Neuronal stem cell (in vitro differentiated cells): Measurements from ENCODE around the gene PLAAT5.

Experiments used
- DNase-seq: peaks from one replicate; pipeline ENCODE4 v3.0.0-alpha.2; 2013; ENCODE audit warnings: low spot score
- H2AFZ ChIP-seq: one replicate; pipeline ENCODE4 v1.6.1; 2013; ENCODE audit warnings: mild to moderate bottlenecking, low read length, inconsistent platforms
- H2AK5ac ChIP-seq: 2 replicates; pipeline ENCODE4 v1.6.1; 2013; ENCODE audit warnings: low read depth, mild to moderate bottlenecking, inconsistent platforms, low read length, moderate library complexity, mixed read lengths
- H2BK120ac ChIP-seq: 2 replicates; pipeline ENCODE4 v1.6.1; 2013; ENCODE audit warnings: low read depth, mild to moderate bottlenecking, inconsistent platforms, low read length, moderate library complexity, mixed read lengths
- H2BK12ac ChIP-seq: one replicate; pipeline ENCODE4 v1.6.1; 2013; ENCODE audit warnings: low read length, inconsistent platforms
- H2BK15ac ChIP-seq: 2 replicates; pipeline ENCODE4 v1.6.1; 2013; ENCODE audit warnings: mild to moderate bottlenecking, low read length, inconsistent platforms, mixed read lengths
- H2BK5ac ChIP-seq: one replicate; pipeline ENCODE4 v1.6.1; 2013; ENCODE audit warnings: inconsistent platforms, mild to moderate bottlenecking, low read length, moderate library complexity
- H3K14ac ChIP-seq: one replicate; pipeline ENCODE4 v1.6.1; 2013; ENCODE audit warnings: low read length, inconsistent platforms
- H3K18ac ChIP-seq: 2 replicates; pipeline ENCODE4 v1.6.1; 2013; ENCODE audit warnings: low read length, inconsistent platforms
- H3K23ac ChIP-seq: 2 replicates; pipeline ENCODE4 v1.6.1; 2013; ENCODE audit warnings: low read depth, mild to moderate bottlenecking, mixed read lengths, low read length, inconsistent platforms; ENCODE audit not compliant: poor library complexity
- H3K27ac ChIP-seq: replicated peaks from 3 replicates; pipeline ENCODE4 v1.5.1; 2013; ENCODE audit warnings: low read length, inconsistent platforms
- H3K27me3 ChIP-seq, 3 experiments: 2 replicates each; pipeline ENCODE4 v1.6.1; 2013; ENCODE audit warnings: low read length in 3 of 3, mild to moderate bottlenecking in 2 of 3, inconsistent platforms in 1 of 3, low read depth in 1 of 3, mixed read lengths in 1 of 3, moderate library complexity in 1 of 3; ENCODE audit not compliant: control insufficient read depth in 3 of 3, insufficient read depth in 3 of 3
- H3K36me3 ChIP-seq, 2 donors: replicated peaks in 1 of 2; 2 replicates each; pipeline ENCODE4 v1.6.1; 2013; ENCODE audit warnings: low read length in 2 of 2; ENCODE audit not compliant: control insufficient read depth in 2 of 2, insufficient read depth in 2 of 2
- H3K4ac ChIP-seq: 2 replicates; pipeline ENCODE4 v1.6.1; 2013; ENCODE audit warnings: inconsistent platforms, mild to moderate bottlenecking, low read length, moderate library complexity
- H3K4me1 ChIP-seq, 2 donors: 1 replicate in 1 of 2; 2 replicates in 1 of 2; pipeline ENCODE4 v1.6.1; 2013; ENCODE audit warnings: low read length in 2 of 2, low read depth in 1 of 2; ENCODE audit not compliant: control insufficient read depth in 2 of 2, insufficient read depth in 1 of 2
- H3K4me2 ChIP-seq: one replicate; pipeline ENCODE4 v1.6.1; 2013; ENCODE audit warnings: mild to moderate bottlenecking, low read length, inconsistent platforms; ENCODE audit not compliant: insufficient read depth, poor library complexity, severe bottlenecking
- H3K4me3 ChIP-seq, 2 donors: 2 replicates each; pipeline ENCODE4 v1.5.1; 2013; ENCODE audit warnings: low read length in 2 of 2, mild to moderate bottlenecking in 2 of 2, inconsistent platforms in 1 of 2, moderate library complexity in 1 of 2
- H3K79me1 ChIP-seq: one replicate; pipeline ENCODE4 v1.6.1; 2013; ENCODE audit warnings: low read depth, mild to moderate bottlenecking, inconsistent platforms, low read length, moderate library complexity
- H3K9ac ChIP-seq: one replicate; pipeline ENCODE4 v1.6.1; 2013; ENCODE audit warnings: mild to moderate bottlenecking, low read depth, low read length, inconsistent platforms; ENCODE audit not compliant: poor library complexity
- H3K9me3 ChIP-seq, 2 donors: replicated peaks in 1 of 2; 2 replicates each; pipeline versions ENCODE3 to v1.6.1; 2013; ENCODE audit warnings: low read length in 2 of 2, mild to moderate bottlenecking in 2 of 2, inconsistent platforms in 1 of 2, low read depth in 1 of 2, mixed read lengths in 1 of 2, moderate library complexity in 1 of 2; ENCODE audit not compliant: control insufficient read depth in 2 of 2, insufficient read depth in 1 of 2
- H4K8ac ChIP-seq: one replicate; pipeline ENCODE4 v1.6.1; 2013; ENCODE audit warnings: low read depth, mild to moderate bottlenecking, inconsistent platforms, low read length, moderate library complexity
- H4K91ac ChIP-seq: one replicate; pipeline ENCODE4 v1.6.1; 2013; ENCODE audit warnings: low read length, low read depth, mild to moderate bottlenecking, inconsistent platforms; ENCODE audit not compliant: poor library complexity
- WGBS, 2 donors: extraction: QIAGEN DNeasy Blood & Tissue Kit; methylation state at CpG; one replicate each; pipeline ENCODE4 v1.1.7; 2013; ENCODE audit warnings: missing lambda C conversion rate in 2 of 2, mixed read lengths in 1 of 2; ENCODE audit not compliant: insufficient read length in 2 of 2, insufficient replicate concordance in 1 of 2; ENCODE audit errors: extremely low coverage in 2 of 2; 5-methylcytosine and 5-hydroxymethylcytosine counted together

Gene PLAAT5

DNA sequence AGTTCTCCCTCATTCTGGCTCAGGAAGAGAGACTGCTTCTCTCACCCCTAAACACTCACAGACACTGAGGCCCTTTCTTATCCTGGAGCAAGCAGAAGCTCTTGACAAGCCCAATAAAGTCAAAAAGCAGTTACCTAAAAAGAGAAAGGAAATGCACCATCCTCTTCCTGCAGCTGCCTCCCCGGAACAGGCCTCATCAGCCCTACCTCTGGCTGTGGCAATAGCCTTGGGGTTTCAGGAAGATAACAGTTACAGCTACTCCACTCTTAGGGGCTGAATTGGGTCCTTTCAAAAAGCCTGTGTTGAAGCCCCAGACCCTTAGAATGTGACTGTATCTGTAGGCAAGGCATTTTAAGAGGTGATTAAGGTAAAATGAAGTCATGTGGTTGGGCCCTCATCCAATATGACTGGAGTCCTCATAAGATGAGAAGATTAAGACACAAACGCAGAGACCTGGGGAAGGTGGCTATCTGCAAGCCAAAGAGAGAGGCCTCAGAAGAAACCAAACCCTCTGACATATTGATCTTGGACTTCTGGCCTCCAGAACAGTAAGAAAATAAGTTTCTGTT, 11.4 kb upstream of the PLAAT5 start:
- Histone ChIP-seq H2BK120ac (no peak overlapping the region), H3K79me1 (no peaks in the 10 kb centered on the region), H3K4ac (no peak overlapping the region), H4K91ac (no peak overlapping the region), H4K8ac (no peak overlapping the region), H3K36me3 (no peaks in the 10 kb centered on the region), H3K9me3 (no peaks in the 10 kb centered on the region), H2AFZ (no peak overlapping the region), H3K27me3 (no peaks in the 10 kb centered on the region), H3K4me3 (no peak overlapping the region), H3K14ac (no peak overlapping the region), H2AK5ac (no peak overlapping the region), H2BK5ac (no peak overlapping the region), H2BK15ac (no peak overlapping the region), H3K23ac (no peak overlapping the region), H3K27ac (no peak overlapping the region), H2BK12ac (no peak overlapping the region), H3K9ac (no peak overlapping the region), H3K4me2 (no peak overlapping the region), H3K18ac (no peak overlapping the region), H3K4me1 (no peaks in the 10 kb centered on the region)
- no peak for DNase-seq
- WGBS, 2 donors: no CpG with 5 or more reads among the region's 2 CpGs

DNA sequence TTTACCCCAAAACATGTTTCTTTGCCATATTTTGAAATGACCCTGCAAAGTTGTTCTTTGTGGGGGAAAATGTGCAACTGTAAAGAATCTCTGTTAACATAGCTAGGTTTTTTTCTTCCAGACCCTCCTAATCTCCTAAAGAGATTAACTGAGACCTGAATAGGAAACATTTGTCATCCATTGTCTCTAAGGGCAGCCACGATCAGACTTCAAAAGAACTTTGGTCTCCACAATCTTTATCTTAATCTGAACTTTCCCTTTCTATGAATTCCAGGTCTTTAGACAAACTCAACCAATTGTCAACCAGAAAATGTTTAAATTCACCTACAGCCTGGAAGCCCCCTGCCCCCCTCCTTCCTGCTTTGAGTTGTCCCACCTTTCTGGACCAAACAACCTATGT, 10.3 kb upstream of the PLAAT5 start:
- Histone ChIP-seq H3K36me3 (no peaks in the 10 kb centered on the region), H2AFZ (no peak overlapping the region)
- WGBS, 2 donors: no CpG with 5 or more reads among the region's 1 CpG

DNA sequence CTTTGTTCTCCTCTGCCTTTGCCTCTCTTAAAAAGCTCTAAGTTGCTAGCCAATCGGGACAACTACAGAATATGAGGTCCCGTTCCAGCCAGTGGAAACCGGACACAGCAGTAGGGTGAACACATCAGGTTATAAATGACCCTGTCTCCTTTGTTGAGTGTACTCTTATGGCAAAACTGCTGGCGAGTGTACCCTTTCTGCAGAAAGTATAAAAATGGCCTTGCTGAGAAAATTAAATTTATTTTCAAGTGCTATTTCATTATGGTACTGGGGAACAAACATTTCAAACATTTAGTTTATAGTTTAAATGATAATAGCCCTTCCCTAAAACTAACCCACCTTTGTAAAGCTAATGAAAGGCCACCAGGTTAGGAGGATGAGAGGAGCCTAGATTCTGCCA, 8.9 kb upstream of the PLAAT5 start:
- DNase-seq: no peak
- H3K23ac ChIP-seq: no peak overlapping the region
- H2BK5ac ChIP-seq: no peak overlapping the region
- H2BK12ac ChIP-seq: no peak overlapping the region
- no peak overlapping the region for H3K14ac ChIP-seq
- H3K4ac ChIP-seq: no peak overlapping the region
- H3K79me1 ChIP-seq: no peaks in the 10 kb centered on the region
- H3K4me2 ChIP-seq: no peak overlapping the region
- no peak overlapping the region for H3K27ac ChIP-seq
- H3K9ac ChIP-seq: no peak overlapping the region
- H2AFZ ChIP-seq: no peak overlapping the region
- no peaks in the 10 kb centered on the region for H3K36me3 ChIP-seq
- peaks cover 0 to 2% of the 10 kb centered on the region in 2 donors for H3K9me3 ChIP-seq
- H4K91ac ChIP-seq: no peak overlapping the region
- no peak overlapping the region for H4K8ac ChIP-seq
- H3K4me1 ChIP-seq: peaks cover 0 to 3% of the 10 kb centered on the region in 2 donors
- H3K18ac ChIP-seq: no peak overlapping the region
- no peak overlapping the region for H2BK120ac ChIP-seq
- H3K27me3 ChIP-seq: no peaks in the 10 kb centered on the region
- H3K4me3 ChIP-seq: no peak overlapping the region
- no CpG with 5 or more reads among the region's 4 CpGs for WGBS, 2 donors
- H2AK5ac ChIP-seq: no peak overlapping the region
- no peak overlapping the region for H2BK15ac ChIP-seq

More for the DNA sequence above, 10.3 kb upstream of the PLAAT5 start:
- Histone ChIP-seq H3K9ac (no peak overlapping the region), H3K4me3 (no peak overlapping the region), H3K23ac (no peak overlapping the region), H2BK15ac (no peak overlapping the region), H4K8ac (no peak overlapping the region), H3K18ac (no peak overlapping the region), H3K27me3 (no peaks in the 10 kb centered on the region), H3K27ac (no peak overlapping the region), H2BK5ac (no peak overlapping the region), H3K9me3 (no peaks in the 10 kb centered on the region), H3K4me1 (no peaks in the 10 kb centered on the region), H2AK5ac (no peak overlapping the region), H3K4me2 (no peak overlapping the region), H4K91ac (no peak overlapping the region), H2BK120ac (no peak overlapping the region), H3K14ac (no peak overlapping the region), H3K79me1 (no peaks in the 10 kb centered on the region), H3K4ac (no peak overlapping the region), H2BK12ac (no peak overlapping the region)
- DNase-seq: no peak

- Histone ChIP-seq H3K4me1 (peaks cover 0 to 12% of the 10 kb centered on the region in 2 donors), H3K18ac (no peak overlapping the region), H4K8ac (no peak overlapping the region), H3K14ac (no peak overlapping the region), H2AFZ (no peak overlapping the region), H2BK5ac (no peak overlapping the region), H4K91ac (no peak overlapping the region), H3K9me3 (peaks cover 2 to 6% of the 10 kb centered on the region in 2 donors), H2BK15ac (no peak overlapping the region), H2BK120ac (no peak overlapping the region), H3K27ac (no peak overlapping the region), H3K4me2 (no peak overlapping the region), H3K23ac (no peak overlapping the region), H2AK5ac (no peak overlapping the region), H3K79me1 (no peaks in the 10 kb centered on the region), H3K27me3 (peaks cover 0 to 35% (median 0%) of the 10 kb centered on the region in 3 experiments), H3K4me3 (no peak overlapping the region), H3K9ac (no peak overlapping the region), H3K36me3 (no peaks in the 10 kb centered on the region), H3K4ac (no peak overlapping the region), H2BK12ac (no peak overlapping the region)
- WGBS, 2 donors: no CpG with 5 or more reads among the region's 6 CpGs
- no peak for DNase-seq
Observed at GRCh38 chr11:63494975-63495374, 4.0 kb upstream of the PLAAT5 start.
